GM18519 (cell line): ENCODE results near the gene CDH4.

ENCODE experiments used
- ATAC-seq: cut with Tn5 transposase; IDR thresholded peaks from one replicate; pipeline ENCODE4 v1.9.1; 2021; ENCODE audit warnings: mild to moderate bottlenecking, moderate library complexity; ENCODE audit not compliant: unreplicated experiment, low FRiP score

The CDH4 gene

GRCh38 chr20:61670274-61670673 is 418.2 kb downstream of the CDH4 start:
- ATAC-seq, result no peak

GRCh38 chr20:61671559-61671958 is 419.5 kb downstream of the CDH4 start:
- no peak for ATAC-seq

- ATAC-seq, result no peak
Observed at GRCh38 chr20:61673152-61673847, 421.2 kb downstream of the CDH4 start.

GRCh38 chr20:61674121-61674520 is 422.1 kb downstream of the CDH4 start:
- ATAC-seq, result no peak

GRCh38 chr20:61674688-61675087 is 422.6 kb downstream of the CDH4 start:
- ATAC-seq, result no peak

- ATAC-seq, result no peak
Observed at GRCh38 chr20:61677928-61678327, 425.9 kb downstream of the CDH4 start.

- no peak for ATAC-seq
Observed at GRCh38 chr20:61678437-61678836, 426.4 kb downstream of the CDH4 start.

- ATAC-seq, result no peak
Observed at GRCh38 chr20:61679473-61679872, 427.4 kb downstream of the CDH4 start.

- no peak for ATAC-seq
Observed at GRCh38 chr20:61680096-61680495, 428.0 kb downstream of the CDH4 start.

GRCh38 chr20:61682114-61682995 is 430.3 kb downstream of the CDH4 start:
- no peak for ATAC-seq

- ATAC-seq, result no peak
Observed at GRCh38 chr20:61682996-61683681, 431.1 kb downstream of the CDH4 start.

GRCh38 chr20:61683721-61684120 is 431.7 kb downstream of the CDH4 start:
- no peak for ATAC-seq

- ATAC-seq, result no peak
Observed at GRCh38 chr20:61684136-61684535, 432.1 kb downstream of the CDH4 start.

- ATAC-seq, result no peak
Observed at GRCh38 chr20:61684583-61685235, 432.6 kb downstream of the CDH4 start.

GRCh38 chr20:61685462-61685861 is 433.4 kb downstream of the CDH4 start:
- ATAC-seq, result no peak

GRCh38 chr20:61686051-61686936 is 434.2 kb downstream of the CDH4 start:
- ATAC-seq, result no peak

GRCh38 chr20:61688411-61688810 is 436.4 kb downstream of the CDH4 start:
- ATAC-seq, result no peak

GRCh38 chr20:61690150-61690549 is 438.1 kb downstream of the CDH4 start:
- no peak for ATAC-seq

- ATAC-seq, result no peak
Observed at GRCh38 chr20:61690993-61691838, 439.2 kb downstream of the CDH4 start.
